T follicular helper cell (primary cell): ENCODE data around the gene CRAT.
"Not testable (repeated sequence)": the region's sequence is repeated elsewhere in the genome, so short reads cannot be mapped to it uniquely, and the experiment has no call there.

Experiments
- DNase-seq: peaks from one replicate; pipeline ENCODE4 v3.0.0-alpha.2; 2020; ENCODE audit warnings: low read depth

The CRAT gene

DNA sequence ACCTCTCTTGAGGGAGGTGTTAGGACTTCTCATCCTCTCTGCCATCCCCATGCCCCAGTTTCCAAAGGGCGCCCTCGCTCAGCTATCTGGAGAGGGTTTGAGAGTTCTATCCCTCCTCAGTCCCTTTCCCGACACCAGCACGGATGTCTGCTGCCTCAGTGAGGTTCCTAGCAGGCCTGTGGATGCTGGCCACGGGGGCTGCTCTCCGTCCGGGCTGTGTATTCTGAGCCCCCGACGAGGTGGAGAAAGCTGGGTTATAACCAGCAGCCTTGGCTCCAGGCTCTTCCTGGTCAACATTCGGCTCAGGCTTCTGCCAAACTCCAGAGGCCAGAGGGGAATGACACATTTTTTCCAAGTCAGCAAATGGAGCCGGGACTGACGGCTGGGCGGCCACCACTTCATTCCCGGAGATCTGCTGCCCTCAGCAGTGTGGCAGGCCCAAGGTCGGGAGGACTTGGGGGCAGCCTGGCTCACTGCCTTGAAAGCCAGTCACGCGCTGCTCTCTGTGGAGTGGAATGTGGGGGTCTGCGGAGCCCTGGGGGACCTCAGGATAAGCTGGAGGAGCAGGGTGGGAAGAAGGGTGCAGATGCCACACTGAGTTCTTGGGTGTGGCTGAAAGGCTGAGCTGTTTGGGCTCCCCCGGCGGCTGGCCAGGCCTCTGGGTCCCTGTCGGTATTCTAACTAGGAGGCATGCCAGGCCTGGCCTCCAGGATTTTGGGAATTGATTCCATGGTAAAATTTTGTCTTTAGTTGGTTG, 28.1 kb upstream of the CRAT start:
- DNase-seq, result no peak

DNA sequence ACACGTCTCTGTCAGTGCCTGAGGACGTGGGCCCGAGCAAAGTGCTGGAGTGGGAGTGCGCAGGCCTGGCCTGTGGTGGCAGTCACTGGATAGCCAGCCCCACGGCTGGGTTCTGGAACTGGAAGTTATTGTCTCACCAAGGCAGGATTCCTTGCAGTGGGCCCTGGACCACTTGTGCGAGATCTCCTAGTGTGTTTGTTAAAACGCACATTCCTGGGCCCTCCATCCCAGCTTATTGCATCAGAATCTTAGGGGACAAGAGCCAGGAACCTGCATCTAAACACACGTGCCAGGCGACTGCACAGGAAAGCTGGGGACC, 27.5 kb upstream of the CRAT start:
- DNase-seq, result no peak

- no peak for DNase-seq
These were observed 26.9 kb upstream of the CRAT start for GRCh38 chr9:129137292-129138143.

DNA sequence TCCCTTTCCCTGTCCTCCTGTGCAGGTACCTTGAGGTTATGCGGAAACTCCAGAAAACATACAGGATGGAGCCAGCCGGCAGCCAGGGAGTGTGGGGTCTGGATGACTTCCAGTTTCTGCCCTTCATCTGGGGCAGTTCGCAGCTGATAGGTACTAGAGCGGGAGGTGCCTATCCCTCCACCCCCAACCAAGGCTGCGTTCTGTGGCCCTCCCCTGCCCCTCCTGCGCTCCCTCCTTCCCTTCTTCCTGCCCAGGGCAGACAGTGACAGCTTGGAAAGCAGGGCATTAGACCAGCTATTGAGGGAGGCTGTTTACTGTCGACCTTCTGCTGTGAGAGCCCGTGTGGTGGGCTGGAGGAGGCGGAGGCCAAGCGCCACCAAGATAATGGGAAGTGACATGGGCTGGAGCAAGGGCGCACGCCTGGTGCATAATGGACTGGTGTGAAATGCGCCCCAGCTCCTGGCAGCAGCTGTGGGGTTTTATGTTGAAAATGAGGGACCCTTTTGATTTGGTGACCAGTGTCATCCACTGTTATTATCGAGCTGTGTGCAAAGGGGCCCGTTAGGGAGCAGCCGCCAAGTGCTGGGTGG, 25.9 kb upstream of the CRAT start:
- no peak for DNase-seq

- no peak for DNase-seq
These were observed 24.9 kb upstream of the CRAT start for GRCh38 chr9:129135476-129135875.

GRCh38 chr9:129133082-129133481, 22.5 kb upstream of the CRAT start:
- DNase-seq, result no peak

- DNase-seq, result peak; percentile 78
These were observed 20.9 kb upstream of the CRAT start for GRCh38 chr9:129131300-129132145.

DNA sequence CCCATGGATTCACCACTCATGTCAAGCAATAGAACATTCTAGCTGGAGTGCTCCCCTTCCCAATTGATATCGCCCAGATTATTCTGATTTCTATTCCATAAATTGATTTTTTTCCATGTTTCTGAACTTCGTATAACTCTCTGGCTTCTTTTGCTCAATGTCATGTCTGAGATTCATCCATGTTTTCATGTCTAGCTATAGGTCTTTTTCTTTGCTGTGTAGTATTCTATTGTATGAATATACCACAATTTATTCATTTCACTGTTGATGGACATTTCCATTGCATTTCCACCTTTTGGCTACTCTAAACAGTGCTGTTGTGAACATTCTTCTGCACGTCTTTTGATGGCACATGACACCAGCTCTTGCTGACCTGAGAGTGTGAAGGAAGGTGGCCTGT, 20.2 kb upstream of the CRAT start:
- no peak for DNase-seq

- DNase-seq, result not testable (repeated sequence)
These were observed 19.7 kb upstream of the CRAT start for GRCh38 chr9:129130271-129130670.

GRCh38 chr9:129128689-129129088, 18.1 kb upstream of the CRAT start:
- DNase-seq, result no peak

- no peak for DNase-seq
These were observed 16.4 kb upstream of the CRAT start for GRCh38 chr9:129126749-129127618.

GRCh38 chr9:129125478-129125877, 14.9 kb upstream of the CRAT start:
- no peak for DNase-seq

DNA sequence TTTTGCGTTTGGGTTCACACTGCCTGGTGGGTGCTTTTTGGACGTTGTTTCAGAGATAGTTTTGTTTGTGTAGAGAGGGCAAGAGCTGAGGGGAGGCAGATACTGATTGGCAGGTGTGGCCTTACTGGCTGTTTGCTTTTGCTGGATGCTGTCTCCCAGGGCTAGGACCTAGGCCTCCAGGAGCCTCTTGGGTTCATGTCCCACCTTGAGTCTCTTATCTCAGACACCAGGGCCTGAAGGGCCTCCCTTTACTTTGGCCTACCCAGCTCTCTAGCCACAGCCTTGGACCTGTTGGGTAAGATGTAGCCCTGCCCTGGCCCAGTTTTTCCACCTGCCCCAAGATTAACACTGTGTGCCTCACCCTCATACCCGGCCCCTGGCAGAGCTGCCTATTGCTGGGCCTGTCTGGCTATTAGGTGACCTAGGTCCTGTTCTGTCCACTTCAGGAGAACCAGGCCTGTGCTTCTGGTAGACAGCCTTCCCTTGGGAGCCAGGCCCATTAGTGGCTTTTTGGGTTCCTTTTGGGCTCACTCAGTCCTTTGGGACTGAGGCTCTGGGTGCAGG, 14.0 kb upstream of the CRAT start:
- no peak for DNase-seq

DNA sequence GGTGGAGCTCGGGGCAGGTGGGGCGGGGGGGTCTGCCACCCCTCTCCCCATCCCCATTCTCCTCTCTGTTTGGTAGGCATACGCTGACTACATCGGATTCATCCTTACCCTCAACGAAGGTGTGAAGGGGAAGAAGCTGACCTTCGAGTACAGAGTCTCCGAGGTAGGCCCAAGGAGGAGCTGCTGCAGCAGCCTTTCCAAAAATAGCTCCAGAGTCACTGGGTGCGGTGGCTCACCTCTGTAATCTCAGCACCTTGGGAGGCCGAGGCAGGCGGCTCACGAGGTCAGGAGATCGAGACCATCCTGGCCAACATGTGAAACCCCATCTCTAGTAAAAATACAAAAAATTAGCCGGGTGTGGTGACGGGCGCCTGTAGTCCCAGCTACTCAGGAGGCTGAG, 12.4 kb upstream of the CRAT start:
- DNase-seq, result not testable (repeated sequence)

DNA sequence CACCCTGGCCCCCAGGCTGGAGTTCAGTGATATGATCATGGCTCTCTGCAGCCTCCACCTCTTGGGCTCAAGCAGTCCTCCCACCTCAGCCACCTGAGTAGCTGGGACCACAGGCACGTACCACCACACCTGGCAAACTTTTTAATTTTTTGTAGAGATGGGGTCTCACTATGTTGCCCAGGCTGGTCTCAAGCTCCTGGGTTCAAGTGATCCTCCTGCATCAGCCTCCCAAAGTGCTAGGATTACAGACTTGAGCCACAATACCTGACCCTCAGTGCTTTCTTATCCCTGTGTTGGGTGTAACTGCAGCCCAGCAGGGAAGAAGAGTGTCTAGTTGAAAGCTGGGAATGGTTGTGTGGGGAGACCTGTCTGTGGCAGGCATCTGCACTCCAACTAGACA, 11.5 kb upstream of the CRAT start:
- DNase-seq, result no peak

- DNase-seq, result no peak
These were observed 10.9 kb upstream of the CRAT start for GRCh38 chr9:129121483-129121882.

- no peak for DNase-seq
These were observed 8.2 kb upstream of the CRAT start for GRCh38 chr9:129118799-129119198.

DNA sequence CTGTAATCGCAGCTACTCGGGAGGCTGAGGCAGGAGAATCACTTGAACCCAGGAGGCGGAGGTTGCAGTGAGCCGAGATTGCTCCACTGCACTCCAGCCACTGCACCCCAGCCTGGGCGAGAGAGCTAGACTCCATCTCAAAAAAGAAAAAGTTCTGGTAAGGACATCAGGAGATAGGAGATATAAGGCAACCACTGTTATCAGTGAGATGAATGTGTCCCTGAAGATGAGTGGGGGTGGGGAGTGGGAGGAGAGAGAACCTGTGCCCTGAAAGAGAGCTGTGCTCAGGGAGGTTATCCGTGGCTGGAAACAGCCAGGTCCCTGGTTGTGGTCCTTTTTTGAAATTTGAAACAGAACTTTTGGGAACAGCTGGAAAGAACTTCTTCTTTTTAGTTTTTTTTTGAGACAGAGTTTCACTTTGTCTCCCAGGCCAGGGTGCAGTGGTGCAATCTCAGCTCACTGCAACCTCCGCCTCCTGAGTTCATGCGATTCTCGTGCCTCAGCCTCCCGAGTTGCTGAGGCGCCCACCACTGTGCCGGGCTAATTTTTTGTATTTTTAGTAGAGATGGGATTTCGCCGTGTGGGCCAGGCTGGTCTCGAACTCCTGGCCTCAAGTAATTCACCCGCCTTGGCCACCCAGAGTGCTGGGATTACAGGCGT, 3.2 kb upstream of the CRAT start:
- DNase-seq, result no peak

DNA sequence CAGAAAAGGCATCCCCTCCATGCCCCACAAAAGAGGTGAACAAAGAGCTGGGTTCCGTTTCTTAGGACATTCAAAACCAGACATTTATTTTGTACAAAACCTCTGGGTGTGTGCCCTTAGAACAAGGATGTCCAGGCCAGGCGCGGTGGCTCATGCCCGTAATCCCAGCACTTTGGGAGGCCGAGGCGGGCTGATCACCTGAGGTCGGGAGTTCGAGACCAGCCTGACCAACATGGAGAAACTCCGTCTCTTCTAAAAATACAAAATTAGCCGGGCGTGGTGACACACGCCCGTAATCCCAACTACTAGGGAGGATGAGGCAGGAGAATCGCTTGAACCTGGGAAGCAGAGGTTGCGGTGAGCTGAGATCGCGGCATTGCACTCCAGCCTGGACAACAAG, 1.9 kb upstream of the CRAT start:
- not testable (repeated sequence) for DNase-seq

DNA sequence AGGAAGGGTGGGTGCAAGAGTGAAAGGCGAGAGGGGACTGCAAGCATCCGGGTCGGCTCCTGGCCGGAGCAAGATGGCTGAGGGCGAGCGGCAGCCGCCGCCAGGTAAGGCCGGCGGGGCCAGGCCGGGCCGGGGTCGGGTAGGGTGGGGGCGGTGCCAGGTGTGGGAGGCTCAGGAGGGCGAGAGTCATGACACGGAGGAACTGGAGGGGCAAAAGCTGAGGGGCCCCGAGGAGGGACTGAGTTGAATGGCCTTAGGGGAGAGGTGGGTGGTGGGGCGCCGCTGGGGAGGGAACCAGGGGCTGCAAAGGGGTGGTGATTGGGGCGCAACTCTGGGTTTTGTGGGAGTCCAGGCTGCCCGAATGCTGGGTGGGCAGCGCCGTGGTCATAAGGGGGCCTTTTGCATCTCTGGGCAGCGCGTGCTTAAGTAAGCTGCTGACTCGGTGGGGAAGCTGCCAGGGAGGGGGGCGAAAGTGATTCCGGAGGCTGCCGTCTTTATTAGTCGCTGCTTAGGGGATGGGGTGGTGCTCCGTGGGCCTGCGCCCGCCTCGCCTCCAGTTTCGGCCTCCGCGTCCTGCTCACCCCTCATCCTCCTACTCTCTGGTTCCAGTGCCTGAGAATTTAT, 1.0 kb upstream of the CRAT start:
- DNase-seq, result no peak
